GM12878 (cell line): ENCODE measurements around the gene LGALS3. TPM values are rescaled to one million over a fixed set of nuclear protein-coding genes. Genes with fewer than 3 reads are reported as not detected.

Experiments
- ATAC-seq: fragments of 200-7000 bp; cut with Tn5 transposase; 3 replicates; pipeline ENCODE4 v1.9.1; 2020; ENCODE audit warnings: mild to moderate bottlenecking, moderate library complexity
- BruUV-seq: library from RNA; stranded (reverse); fragments of 400-500 nt; replicated peaks from 2 replicates; lab custom pipeline; 2021; lab: Mats Ljungman, UMichigan
- CTCF ChIA-PET: fragments of 300-600 bp; sonication (Branson Sonifier 250); formaldehyde crosslinking; extraction: SDS; loops from one replicate; lab custom pipeline; 2021; ENCODE audit warnings: inconsistent platforms; lab: Yijun Ruan, JAX
- POLR2A ChIA-PET: fragments of 350-600 bp; formaldehyde crosslinking; extraction: SDS; loops from one replicate; lab custom pipeline; 2021; ENCODE audit warnings: inconsistent platforms; lab: Charles Lee
- RAD21 ChIA-PET: fragments of 300-600 bp; sonication (Branson Sonifier 250); formaldehyde crosslinking; loops from one replicate; lab custom pipeline; 2023; ENCODE audit warnings: antibody characterized with exemption; ENCODE audit not compliant: unreplicated experiment; lab: Charles Lee
- SMC1A ChIA-PET: fragments of 300-600 bp; sonication (Branson Sonifier 250); formaldehyde crosslinking; loops from one replicate; lab custom pipeline; 2023; ENCODE audit not compliant: unreplicated experiment, uncharacterized antibody; lab: Charles Lee
- DNase-seq: peaks from one replicate; pipeline ENCODE4 v3.0.0-alpha.2; 2011; ENCODE audit warnings: low read depth, low spot score
- FAIRE-seq: peaks from 3 replicates; lab custom pipeline; 2011; peaks lifted over from hg19 to GRCh38; lab: Jason Lieb, UNC
- H2AFZ ChIP-seq: 2 replicates; pipeline ENCODE4 v1.6.0; 2011; ENCODE audit warnings: low read depth, low read length, control low read depth; ENCODE audit not compliant: control insufficient read depth
- H3K27ac ChIP-seq: 2 replicates; pipeline ENCODE4 v1.5.1; 2011; ENCODE audit warnings: control low read depth; ENCODE audit not compliant: control insufficient read depth, insufficient read depth
- H3K27me3 ChIP-seq, 2 experiments: replicated peaks in 1 of 2; 2 replicates each; pipeline versions ENCODE4 v1.6.0 to v1.6.1; 2011; ENCODE audit warnings: low read length in 1 of 2; ENCODE audit not compliant: control insufficient read depth in 2 of 2, insufficient read depth in 2 of 2
- H3K36me3 ChIP-seq, 2 experiments: 2 replicates each; pipeline ENCODE4 v1.5.1; 2011; ENCODE audit warnings: low read length in 1 of 2; ENCODE audit not compliant: control insufficient read depth in 2 of 2, insufficient read depth in 2 of 2
- H3K4me1 ChIP-seq: 2 replicates; pipeline ENCODE4 v1.6.1; 2011; ENCODE audit warnings: mild to moderate bottlenecking, low read length, moderate library complexity, mixed read lengths; ENCODE audit not compliant: control insufficient read depth, insufficient read depth
- H3K4me2 ChIP-seq: 2 replicates; pipeline ENCODE4 v1.6.0; 2011; ENCODE audit warnings: control low read depth; ENCODE audit not compliant: control insufficient read depth, insufficient read depth
- H3K4me3 ChIP-seq: fragments of 200-600 bp; sonication (generic); 2 replicates; pipeline ENCODE4 v1.5.1; 2016
- H3K79me2 ChIP-seq: 2 replicates; pipeline ENCODE4 v1.6.0; 2011; ENCODE audit warnings: low read length; ENCODE audit not compliant: control insufficient read depth, insufficient read depth
- H3K9ac ChIP-seq: 2 replicates; pipeline ENCODE4 v1.8.0; 2011; ENCODE audit warnings: low read length, control low read depth, mixed read lengths; ENCODE audit not compliant: control insufficient read depth, insufficient read depth
- H3K9me3 ChIP-seq: replicated peaks from 3 replicates; pipeline ENCODE4 v1.5.1; 2011; ENCODE audit warnings: mild to moderate bottlenecking, low read length; ENCODE audit not compliant: control insufficient read depth, insufficient read depth
- H4K20me1 ChIP-seq: 2 replicates; pipeline ENCODE4 v1.6.0; 2011; ENCODE audit not compliant: control insufficient read depth, insufficient read depth
- BCLAF1 ChIP-seq: fragments of 450-650 bp; IDR thresholded peaks from 2 replicates; pipeline ENCODE4 v1.6.1; 2017; ENCODE audit warnings: antibody characterized with exemption, mild to moderate bottlenecking, moderate library complexity
- BMI1 ChIP-seq: fragments of 450-650 bp; IDR thresholded peaks from 2 replicates; pipeline ENCODE4 v1.6.1; 2016; ENCODE audit warnings: mild to moderate bottlenecking, moderate library complexity, borderline replicate concordance
- DPF2 ChIP-seq: fragments of 450-650 bp; IDR thresholded peaks from 2 replicates; pipeline ENCODE4 v1.6.1; 2017; ENCODE audit warnings: mild to moderate bottlenecking
- ELK1 ChIP-seq: IDR thresholded peaks from 2 replicates; pipeline ENCODE4 v1.6.1; 2012; ENCODE audit warnings: low read depth, low read length, improper control_type of control experiment
- KLF5 ChIP-seq: fragments of 450-650 bp; IDR thresholded peaks from 2 replicates; pipeline ENCODE4 v1.6.1; 2014; ENCODE audit warnings: mild to moderate bottlenecking; ENCODE audit not compliant: partially characterized antibody
- MLLT1 ChIP-seq: fragments of 450-650 bp; IDR thresholded peaks from 2 replicates; pipeline ENCODE4 v1.6.1; 2016; ENCODE audit warnings: mild to moderate bottlenecking
- MYC ChIP-seq: IDR thresholded peaks from 2 replicates; pipeline ENCODE4 v1.6.1; 2011; ENCODE audit warnings: mild to moderate bottlenecking, low read length, moderate library complexity, inconsistent platforms; ENCODE audit not compliant: insufficient read depth, insufficient replicate concordance, insufficient read length, severe bottlenecking
- POLR2A ChIP-seq: IDR thresholded peaks from 2 replicates; pipeline ENCODE4 v1.6.1; 2011; ENCODE audit warnings: low read depth, mild to moderate bottlenecking, low read length
- SKIL ChIP-seq: fragments of 450-650 bp; IDR thresholded peaks from 2 replicates; pipeline ENCODE4 v1.6.1; 2017; ENCODE audit warnings: mild to moderate bottlenecking, low read depth, inconsistent platforms; ENCODE audit not compliant: poor library complexity, severe bottlenecking
- SRF ChIP-seq, 2 experiments: IDR thresholded peaks; 2 replicates each; pipeline ENCODE4 v1.6.1; 2011; ENCODE audit warnings: low read depth in 2 of 2, low read length in 2 of 2, mild to moderate bottlenecking in 1 of 2, moderate library complexity in 1 of 2
- TARDBP ChIP-seq: IDR thresholded peaks from 2 replicates; pipeline ENCODE4 v1.6.1; 2016; ENCODE audit warnings: borderline replicate concordance
- TCF3 ChIP-seq: IDR thresholded peaks from 2 replicates; pipeline ENCODE4 v1.6.1; 2012; ENCODE audit warnings: low read depth, mild to moderate bottlenecking, low read length, borderline replicate concordance; ENCODE audit not compliant: insufficient read depth
- USF1 ChIP-seq: IDR thresholded peaks from 2 replicates; pipeline ENCODE4 v1.6.1; 2011; ENCODE audit warnings: borderline replicate concordance, low read depth, mild to moderate bottlenecking, moderate library complexity, mixed read lengths, low read length; ENCODE audit not compliant: insufficient read depth; ENCODE audit errors: extremely low read length
- WGBS: methylation state at CpG from one replicate; pipeline ENCODE4 v1.1.6; 2016; ENCODE audit warnings: low lambda C conversion rate; ENCODE audit not compliant: insufficient replicate concordance, insufficient coverage; ENCODE audit errors: missing lambda C conversion rate; 5-methylcytosine and 5-hydroxymethylcytosine counted together
- in situ Hi-C: fragments of 300-500 bp; cut with MboI; formaldehyde crosslinking; loops from 9 replicates; pipeline ENCODE4 v1.14.3; 2018; ENCODE audit warnings: mixed read lengths
- intact Hi-C: fragments of 100-400 bp; cut with micrococcal nuclease; formaldehyde crosslinking; loops from one replicate; pipeline ENCODE4 v1.14.2; 2022; ENCODE audit not compliant: unreplicated experiment
- polyA plus RNA-seq, 11 experiments: library from polyadenylated mRNA; depleted of rRNA in 4 of 11; unstranded in 6 of 11; stranded (reverse) in 5 of 11; fragments of >200 nt; fragmentation: Nextera tagmentation in 4 of 11; fragmentation: Illumina TruSeq in 1 of 11; extraction: Ambion mirVana in 4 of 11; extraction: Trizol in 1 of 11; gene quantifications; 1 replicate in 1 of 11; 2 replicates in 10 of 11; pipeline versions ENCODE4 v1.2.1 to v1.2.3, GENCODE V29; 2011 to 2016; ENCODE audit warnings: inconsistent platforms in 2 of 11, missing spikeins in 2 of 11, low read depth in 1 of 11
- total RNA-seq, 4 experiments: library from RNA; depleted of rRNA in 3 of 4; stranded (reverse); fragments of >200 nt in 3 of 4; fragmentation: Illumina TruSeq in 1 of 4; extraction: Trizol in 1 of 4; gene quantifications; 2 replicates each; pipeline versions ENCODE4 v1.2.1 to v1.2.3, GENCODE V29; 2013 to 2021

The LGALS3 gene
- total and polyA plus RNA-seq, 10 of the 15 experiments (the other 5 are each of a cell fraction or from before 2014, with no cell fraction given): 1.5 to 34.2 (median 18.4) TPM

- intact Hi-C loops: no loop called here
- H3K9ac ChIP-seq: no peak overlapping the region
- H4K20me1 ChIP-seq: no peaks in the 10 kb centered on the region
- no peaks in the 10 kb centered on the region for H3K9me3 ChIP-seq
- no peak overlapping the region for H2AFZ ChIP-seq
- peaks cover 2 to 27% of the 10 kb centered on the region in 2 experiments for H3K36me3 ChIP-seq
- no peak overlapping the region for H3K4me2 ChIP-seq
- POLR2A ChIA-PET: no interaction called here
- CTCF ChIA-PET: interaction anchor here (0.8 to 2.1 kb wide), 5 partner anchors 9 to 101 kb away, joined by 4 to 6 read pairs (median 5); partner anchors contain the start of gene MAPK1IP1L
- no peak for FAIRE-seq
- ATAC-seq: no peak
- no peak overlapping the region for H3K4me3 ChIP-seq
- H3K4me1 ChIP-seq: no peaks in the 10 kb centered on the region
- H3K79me2 ChIP-seq: no peaks in the 10 kb centered on the region
- in situ Hi-C loops: no loop called here
- no peak overlapping the region for H3K27ac ChIP-seq
- WGBS: 54% methylated on average over 1 of the region's 1 CpG
- SMC1A ChIA-PET: interaction anchor here (0.6 to 2.2 kb wide), 8 partner anchors 10 to 63 kb away, joined by 3 to 10 read pairs (median 4); no protein-coding TSS in a partner anchor
- no peak for DNase-seq
- BruUV-seq: no TSS peak
- RAD21 ChIA-PET: interaction anchor here (1.0 kb wide), 1 partner anchor 101 kb away, joined by 4 read pairs; the partner anchor contains the start of gene MAPK1IP1L
- H3K27me3 ChIP-seq: no peaks in the 10 kb centered on the region
- no peak for TF ChIP-seq TCF3
- TF ChIP-seq ELK1: no peak
- TF ChIP-seq TARDBP: no peak
- no peak for TF ChIP-seq DPF2
- no peak for TF ChIP-seq MYC
- no peak for TF ChIP-seq MLLT1
- no peak for TF ChIP-seq BMI1
- TF ChIP-seq SRF (IDR thresholded peaks at IDR 0.05; ENCODE audit: low read depth in 2 of 2, low read length in 2 of 2): no peak
- TF ChIP-seq USF1: no peak
- no peak for TF ChIP-seq SKIL
- no peak for TF ChIP-seq KLF5
- no peak for TF ChIP-seq BCLAF1
- no peak for TF ChIP-seq POLR2A
These were observed 23.2 kb downstream of the LGALS3 start for GRCh38 chr14:55152052-55152753.
